HG03558 (cell line): Measurements from ENCODE around the gene OTX1.
"Not testable (repeated sequence)": the region's sequence is repeated elsewhere in the genome, so short reads cannot be mapped to it uniquely, and the experiment has no call there.

Source experiments
- ATAC-seq: cut with Tn5 transposase; IDR thresholded peaks from one replicate; pipeline ENCODE4 v1.9.1; 2021; ENCODE audit warnings: moderate number of reproducible peaks; ENCODE audit not compliant: unreplicated experiment; ENCODE audit errors: extremely low read depth

Gene OTX1

DNA sequence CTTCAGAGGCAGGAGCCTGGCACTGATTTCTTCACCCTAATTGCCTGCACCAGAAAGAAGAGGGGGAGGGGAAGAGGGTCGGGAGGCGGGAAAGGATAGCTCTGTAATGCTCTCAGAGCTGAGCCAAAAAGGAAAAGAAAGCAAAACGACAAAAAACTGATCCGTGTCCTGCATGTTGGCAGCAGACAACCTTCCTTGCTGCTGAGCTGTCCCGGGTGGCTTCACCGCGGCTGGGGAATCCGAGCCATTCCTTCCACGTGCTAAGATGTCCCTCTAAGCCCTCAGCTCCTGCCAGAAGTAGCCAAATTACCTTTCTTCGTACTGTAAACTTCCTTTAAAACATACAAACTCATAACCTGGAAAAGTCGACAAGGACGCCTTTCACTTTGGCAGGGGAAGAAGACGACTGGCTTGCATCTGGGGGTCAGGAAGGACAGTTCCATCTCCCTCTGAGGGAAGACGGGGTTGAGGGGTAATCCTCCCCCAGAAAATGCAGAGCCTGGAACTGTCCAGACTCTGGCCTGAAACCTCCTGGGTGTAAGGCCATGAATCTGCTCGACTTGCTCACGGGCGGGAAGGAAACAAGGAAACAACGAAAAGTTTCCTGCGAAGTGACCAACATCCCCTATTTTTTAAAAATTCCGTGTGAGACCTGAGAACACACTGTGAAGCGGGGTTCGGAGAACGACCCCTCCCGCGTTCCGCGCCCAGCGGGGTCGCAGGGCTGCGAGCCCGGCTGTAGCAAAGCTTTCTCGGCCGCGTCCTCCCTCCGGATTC, 7.7 kb downstream of the OTX1 start:
- ATAC-seq, result no peak

DNA sequence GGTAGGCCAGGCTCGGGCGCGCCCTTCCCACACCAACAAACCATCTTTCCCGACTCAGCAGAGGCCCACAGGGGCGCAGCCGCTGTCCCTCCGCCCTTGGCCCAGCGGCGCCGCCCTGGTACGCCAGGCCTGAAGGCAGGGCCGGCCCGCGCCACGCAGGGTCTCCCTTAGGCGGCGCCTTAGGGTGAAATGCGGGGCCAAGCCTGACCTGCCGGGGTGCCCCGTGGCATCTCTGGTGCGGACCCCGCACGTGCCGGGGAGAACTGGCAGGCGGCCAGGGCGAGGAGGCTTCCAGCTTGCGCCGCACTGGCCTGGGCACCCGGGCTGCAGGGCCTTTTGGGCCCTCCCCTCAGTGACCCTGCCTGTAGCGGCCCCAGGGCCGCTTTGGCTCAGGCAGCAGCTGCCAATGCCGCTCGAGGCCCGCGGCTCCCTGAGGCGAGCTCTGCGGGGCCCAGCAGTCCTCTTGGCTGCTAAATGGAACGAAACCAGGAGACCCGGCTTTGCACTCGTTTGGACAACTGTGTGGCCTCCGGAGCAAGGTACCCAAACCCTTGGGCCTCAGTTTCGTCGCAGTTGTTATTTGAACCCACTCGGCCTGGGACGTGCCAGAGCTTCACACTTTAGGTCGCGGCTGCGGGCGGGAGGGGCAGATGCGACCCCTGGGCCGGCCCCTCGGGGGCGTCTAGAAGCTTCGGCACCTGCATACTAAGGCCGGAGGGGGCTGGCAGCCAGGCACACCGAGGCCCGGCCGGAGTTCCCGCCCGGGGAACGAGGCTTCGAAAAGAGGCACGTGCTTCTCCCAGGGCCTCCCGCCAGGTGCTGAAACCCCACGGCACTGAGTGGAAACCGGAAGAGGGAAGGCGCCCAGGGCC, 8.5 kb downstream of the OTX1 start:
- ATAC-seq, result no peak

DNA sequence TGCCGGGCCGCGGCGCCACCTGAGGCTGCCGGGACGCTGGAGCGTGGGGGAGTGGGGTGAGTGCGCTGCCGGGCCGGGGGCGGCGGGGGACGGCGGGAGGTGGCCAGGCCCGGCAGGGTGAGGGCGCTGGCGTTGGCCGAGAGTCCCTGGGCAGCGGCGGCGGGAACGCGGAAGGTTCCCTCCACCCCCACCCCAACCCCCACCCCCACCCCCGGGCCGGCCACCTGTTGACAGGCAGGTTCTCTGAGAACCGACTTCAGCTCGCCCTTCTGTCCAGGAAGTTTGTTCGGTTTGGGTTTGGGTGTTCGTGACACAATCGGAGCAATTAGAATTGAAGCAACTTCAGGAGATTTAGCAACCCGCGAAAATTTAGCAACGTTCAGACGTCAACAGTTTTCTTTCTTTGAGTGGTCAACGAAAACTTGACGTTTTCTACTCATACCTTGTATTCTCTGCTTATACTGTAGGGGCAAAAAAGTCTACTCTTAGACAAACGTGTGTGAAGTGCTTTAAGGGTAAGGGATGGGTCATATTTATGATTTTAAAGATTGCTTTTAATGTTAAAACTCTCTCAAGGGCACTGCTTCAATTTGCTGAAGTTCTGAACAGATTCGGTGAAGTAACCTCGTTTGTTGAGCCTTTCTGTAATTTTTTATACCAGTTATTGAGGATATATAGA, 9.3 kb downstream of the OTX1 start:
- ATAC-seq, result no peak

DNA sequence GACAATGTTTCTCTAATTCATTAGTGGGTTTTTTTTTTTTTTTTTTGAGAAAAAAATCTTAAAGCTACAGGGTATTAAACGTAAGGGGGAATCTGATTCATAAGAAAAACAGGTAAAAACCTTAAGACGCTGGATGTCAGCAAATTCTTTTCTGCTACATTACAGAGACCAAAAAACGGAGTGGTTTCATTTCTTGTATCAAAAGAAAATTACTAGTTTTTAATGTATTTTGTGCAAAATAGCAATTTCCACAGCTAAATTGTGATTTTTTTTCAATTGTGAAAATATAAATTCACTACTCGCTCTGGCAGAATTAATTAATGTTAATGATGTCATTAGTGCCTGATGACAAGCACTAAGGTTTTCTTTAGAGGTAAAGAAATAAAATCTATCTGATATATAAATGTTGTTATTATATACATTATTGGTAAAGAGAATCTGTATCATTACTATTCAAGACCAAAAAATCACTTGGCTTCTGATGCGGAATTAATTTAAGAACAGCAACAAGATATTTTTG, 9.9 kb downstream of the OTX1 start:
- ATAC-seq, result no peak

DNA sequence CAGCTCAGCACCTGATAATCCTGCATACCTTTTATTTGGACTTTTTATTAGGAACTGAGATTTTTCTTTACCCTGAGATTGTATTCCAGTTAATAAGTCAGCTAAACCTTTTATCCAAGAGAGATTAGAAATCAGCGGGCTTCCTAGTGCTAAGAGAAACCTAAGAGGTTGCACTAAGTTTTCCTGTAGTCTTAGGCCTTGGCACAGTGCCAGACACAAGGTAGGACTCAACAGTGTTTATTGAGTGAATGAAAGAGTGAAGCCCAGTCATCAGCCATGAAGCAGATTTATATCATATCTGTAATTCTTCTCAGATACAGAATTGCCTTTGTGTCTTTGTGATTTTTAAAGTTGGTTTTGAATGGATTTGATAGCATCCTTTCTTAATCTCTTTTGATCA, 13.6 kb downstream of the OTX1 start:
- no peak for ATAC-seq

DNA sequence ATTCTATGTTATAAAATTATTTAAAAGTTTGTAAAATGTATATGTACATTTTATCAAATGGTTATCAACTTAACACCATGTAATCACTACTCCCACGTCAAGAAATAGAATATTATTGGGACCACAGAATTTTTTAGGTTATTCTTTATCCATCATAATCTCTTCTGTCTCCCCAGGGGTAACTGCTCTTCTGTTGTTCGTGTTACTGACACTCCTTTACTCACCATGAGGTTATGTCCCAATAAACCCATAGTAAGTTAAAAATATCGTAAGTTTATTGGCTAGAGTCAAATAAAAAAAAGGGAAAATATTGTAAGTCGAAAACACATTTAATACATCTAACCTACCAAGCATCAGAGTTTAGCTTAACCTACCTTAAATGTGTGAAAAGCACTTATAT, 14.0 kb downstream of the OTX1 start:
- ATAC-seq, result no peak

DNA sequence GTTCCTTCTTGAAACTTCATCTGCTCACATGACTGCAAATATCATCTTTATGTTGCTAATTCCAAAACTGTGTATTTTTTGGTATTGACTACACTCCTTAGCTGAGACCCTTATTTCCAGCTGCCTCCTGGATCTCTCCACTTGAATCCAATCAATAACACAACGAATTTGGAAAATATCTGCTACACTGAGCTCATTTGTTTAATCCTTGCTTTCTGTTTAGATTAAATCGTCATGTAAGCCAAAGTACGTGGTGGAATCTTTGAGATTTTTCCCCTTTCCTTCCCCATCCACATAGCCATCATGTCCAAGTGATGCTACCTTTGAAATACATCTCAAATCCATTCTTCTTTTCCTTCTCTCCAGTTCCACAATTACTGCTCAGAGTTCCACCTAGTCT, 15.6 kb downstream of the OTX1 start:
- no peak for ATAC-seq

DNA sequence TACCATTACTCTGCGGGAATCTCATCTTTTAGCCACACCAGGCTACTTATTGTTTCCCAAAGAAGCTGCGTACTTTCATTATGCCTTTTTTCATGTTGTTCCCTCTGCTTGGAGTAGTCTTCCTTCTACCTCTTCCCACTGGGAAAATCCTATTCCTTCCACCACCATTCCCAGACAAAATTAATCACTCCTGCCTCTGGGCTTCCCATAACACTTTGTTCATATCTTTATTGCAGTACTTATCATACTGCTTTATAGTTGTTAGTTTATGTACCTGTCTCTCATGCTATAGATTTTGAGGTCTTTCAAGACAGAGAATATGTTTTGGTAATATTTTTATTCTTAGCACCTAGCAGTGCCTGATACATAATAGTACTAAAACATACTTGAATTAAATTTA, 16.2 kb downstream of the OTX1 start:
- no peak for ATAC-seq

DNA sequence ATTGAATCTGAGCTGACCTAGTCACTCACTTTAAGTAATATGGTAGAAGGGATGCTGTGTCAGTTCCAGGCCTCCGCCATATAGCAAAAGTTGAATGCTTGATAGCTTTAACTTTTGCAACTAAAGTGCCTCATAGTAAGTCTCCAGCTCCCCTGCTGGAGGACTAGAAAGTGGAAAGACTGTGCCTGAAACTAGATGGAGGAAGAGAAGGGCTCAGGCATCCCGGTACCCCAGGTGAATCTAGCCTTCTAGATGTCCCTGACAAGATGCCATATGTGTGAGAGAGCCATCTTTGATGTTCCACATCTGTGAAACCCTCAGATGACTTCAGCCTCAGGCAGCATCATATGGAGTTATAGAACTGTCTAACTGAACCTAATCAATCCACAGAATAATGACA, 21.0 kb downstream of the OTX1 start:
- no peak for ATAC-seq

DNA sequence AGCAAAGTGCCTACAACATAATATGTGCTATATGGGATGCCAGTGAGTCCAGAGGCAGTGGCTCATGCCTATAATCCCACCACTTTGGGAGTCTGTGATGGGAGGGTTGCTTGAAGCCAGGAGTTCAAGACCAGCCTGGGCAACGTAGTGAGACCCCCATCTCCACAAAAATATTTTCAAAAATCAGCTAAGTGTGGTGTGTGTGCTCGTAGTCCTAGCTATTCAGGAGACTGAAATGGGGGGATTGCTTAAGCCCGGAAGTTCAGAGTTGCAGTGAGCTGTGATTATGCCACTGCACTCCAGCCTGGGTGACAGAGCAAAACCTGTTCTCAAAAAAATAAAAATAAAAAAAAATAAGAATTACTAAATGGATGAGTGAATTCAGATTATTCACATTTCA, 23.4 kb downstream of the OTX1 start:
- no peak for ATAC-seq

DNA sequence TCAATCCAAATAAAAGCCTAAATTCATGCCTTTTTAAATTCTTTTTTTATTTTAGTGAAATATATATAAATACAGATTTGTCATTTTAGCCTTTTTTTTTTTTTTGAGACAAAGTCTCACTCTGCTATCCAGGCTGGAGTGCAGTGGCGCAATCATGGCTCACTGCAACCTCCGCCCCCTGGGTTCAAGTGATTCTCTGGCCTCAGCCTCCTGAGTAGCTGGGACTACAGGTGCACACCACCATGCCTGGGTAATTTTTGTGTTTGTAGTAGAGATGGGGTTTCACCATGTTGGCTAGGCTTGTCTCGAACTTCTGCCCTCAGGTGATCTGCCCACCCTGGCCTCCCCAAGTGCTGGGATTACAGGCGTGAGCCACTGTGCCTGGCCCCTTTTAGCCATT, 23.8 kb downstream of the OTX1 start:
- ATAC-seq, result not testable (repeated sequence)

DNA sequence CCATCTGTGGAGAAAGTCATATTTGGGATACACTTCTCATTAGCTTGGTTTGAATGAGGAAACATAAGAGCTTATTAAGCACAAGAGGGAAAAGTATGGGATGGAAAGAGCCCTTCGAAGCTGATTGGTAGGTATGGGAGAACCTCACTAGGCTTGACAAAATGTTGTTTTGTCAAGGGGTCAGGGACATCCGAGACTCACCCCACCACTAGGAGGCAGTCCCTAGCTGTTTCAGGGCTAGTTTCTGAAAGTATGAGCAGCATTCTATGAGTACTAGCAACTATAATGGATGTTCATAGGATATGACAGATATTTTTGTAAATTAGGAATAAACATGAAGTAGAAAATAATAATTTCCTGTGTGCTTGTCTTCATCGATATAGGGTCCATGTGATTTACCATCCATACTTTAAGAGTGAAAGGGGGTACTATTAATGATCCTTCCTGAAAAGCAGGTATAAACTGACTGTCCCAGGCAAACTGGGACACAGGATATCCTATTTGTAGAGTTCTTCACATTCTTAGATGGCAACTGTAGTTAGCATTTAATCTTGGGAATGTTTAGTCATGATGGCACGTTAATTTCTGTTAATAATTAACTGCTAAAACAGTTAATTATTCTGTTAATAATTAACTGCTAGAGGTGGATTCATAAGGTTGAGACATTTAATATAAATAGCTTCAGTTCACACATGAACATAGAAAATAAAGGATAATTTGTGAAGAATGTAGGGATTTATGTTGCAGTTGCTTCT, 28.4 kb downstream of the OTX1 start:
- ATAC-seq, result no peak

DNA sequence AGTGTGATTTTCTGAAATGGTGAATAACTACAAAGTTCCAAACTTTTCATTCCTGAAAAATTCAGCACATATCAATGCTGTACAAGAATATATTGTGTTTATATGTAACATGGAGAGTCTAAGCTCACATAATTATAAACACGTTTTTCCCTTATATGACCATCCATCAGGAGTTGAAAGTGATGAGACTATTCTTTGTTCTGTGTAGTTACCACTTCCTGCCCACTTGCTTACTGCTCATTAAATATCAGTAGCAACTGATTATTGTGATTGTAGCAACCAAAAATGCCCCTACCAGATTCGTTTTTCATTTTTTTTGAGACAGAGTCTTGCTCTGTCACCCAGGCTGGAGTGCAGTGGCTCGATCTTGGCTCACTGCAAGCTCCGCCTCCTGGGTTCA, 30.8 kb downstream of the OTX1 start:
- no peak for ATAC-seq

DNA sequence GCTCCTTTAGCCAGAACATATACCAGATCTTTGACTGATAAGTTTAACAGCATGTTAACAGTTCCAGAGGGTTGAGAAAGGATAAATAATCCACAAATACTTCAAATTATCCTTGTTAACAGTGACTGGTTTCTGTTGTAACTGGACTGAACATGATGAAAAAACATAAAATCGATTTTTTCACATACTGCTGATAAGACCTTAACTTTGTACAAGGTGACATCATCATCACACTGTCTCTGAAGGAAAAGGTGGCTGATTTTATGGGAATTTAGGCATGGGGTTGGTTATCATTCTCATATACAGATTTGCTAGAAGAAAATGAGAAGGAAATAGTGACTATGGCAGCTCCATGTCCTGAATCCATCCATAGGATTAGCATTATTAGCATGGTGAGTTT, 36.1 kb downstream of the OTX1 start:
- ATAC-seq, result no peak

DNA sequence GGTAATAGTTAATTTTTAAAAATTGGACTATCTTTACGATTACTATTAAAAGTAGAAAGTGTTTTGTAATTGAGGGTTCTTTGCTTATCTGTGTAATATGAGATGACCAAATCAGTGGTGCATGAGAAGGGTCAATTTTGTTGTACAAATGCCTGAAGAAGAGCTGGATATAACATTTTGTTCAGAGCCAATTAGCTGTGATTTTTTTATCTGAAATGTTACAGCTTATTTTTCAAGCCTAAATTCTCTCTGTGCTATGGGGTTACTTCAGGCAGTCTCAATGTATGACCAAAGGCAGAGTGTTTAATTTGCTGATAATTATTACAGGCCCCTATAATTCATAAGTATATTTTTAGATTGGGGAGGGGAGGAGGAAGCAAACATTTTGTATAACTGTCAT, 41.8 kb downstream of the OTX1 start:
- no peak for ATAC-seq

DNA sequence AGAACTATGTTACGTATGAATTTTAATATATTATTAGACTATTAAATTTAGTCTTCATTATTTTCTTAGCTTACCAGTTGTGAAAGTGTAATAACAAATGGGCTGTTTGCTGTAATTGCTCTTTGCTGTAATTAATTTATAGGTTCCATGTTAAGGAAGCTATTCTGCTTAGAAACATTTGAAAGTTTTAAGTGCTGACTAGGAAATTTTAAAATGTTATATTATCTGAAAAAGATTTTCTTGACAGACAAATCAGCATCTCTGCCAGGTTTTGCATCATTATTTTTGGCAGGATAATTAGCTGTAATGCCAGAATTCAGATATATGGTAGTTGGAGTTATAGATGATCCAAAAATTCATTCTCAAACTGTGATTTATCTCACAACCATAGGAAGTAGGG, 42.2 kb downstream of the OTX1 start:
- no peak for ATAC-seq

DNA sequence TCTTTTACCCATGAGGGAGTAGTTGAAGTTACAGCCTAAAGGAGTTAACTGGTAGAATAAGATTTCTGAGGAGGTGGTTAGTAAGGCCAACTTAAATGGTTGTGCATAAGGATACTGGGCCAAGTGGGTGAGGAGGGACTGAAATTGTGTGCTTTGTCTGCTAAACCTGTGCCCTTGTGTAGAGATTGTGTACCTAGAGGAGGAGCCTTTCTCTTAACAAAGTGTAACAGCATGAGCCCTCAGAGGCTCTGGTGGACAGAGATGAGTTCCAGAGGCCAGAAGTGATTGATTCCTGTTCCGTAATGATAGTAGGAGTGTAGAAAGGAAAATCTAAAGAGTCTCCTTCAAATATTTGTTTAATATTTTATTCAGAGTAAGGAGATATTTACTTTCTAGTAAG, 42.9 kb downstream of the OTX1 start:
- no peak for ATAC-seq

DNA sequence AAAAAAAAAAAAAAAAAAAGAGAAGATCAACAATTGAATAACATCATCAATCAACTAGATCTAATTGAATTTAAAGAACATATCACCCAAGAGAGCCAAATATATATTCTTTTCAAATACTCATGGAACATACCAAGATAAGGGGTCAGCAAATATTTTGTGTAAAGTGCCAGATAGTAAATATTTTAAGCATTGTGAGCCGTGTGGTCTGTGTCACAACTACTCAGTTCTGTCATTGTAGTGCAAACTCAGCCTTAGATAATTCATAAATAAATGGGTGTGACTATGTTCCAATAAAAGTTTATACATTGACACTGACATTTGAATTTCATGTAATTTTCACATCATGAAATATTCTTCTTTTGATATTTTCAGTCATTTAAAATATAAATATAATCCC, 45.9 kb downstream of the OTX1 start:
- no peak for ATAC-seq

DNA sequence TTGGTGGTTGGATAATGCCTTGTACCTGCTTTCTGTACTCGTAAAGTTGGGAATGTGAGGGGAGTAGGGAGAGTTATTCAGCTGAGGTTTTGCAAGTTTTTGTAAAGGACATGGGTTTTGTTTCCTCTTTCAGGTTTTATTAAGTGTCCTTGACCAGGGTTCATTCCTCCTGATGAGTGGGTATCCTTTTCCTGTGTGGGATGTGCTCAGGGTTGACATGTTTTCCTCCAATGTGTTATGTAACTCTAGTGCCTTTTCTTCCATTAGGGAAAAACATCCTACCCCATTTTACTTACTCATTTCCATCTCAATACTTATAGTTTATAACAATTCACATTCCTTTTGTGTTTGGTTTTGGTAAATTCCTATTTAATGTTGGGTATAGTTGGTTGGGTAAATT, 48.4 kb downstream of the OTX1 start:
- ATAC-seq, result no peak

DNA sequence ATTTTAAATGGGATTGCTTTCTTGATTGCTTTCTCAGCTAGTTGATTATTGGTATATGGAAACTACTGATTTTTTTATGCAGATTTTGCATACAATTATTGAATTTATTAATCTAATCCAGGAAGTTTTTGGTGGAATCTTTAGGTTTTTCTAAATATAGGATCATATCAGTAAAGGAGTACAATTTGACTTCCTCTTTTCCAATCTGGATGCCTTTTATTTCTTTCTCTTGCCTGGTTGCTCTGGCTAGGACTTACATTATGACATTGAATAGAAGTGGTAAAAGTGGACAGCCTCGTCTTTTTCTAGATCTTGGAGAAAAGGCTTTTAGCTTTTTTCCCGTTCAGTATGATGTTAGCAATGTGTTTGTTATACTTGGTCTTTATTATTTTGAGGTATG, 51.3 kb downstream of the OTX1 start:
- ATAC-seq, result no peak
